ENCODE results near the gene PARP9. TPM values are rescaled to one million over a fixed set of nuclear protein-coding genes. Genes with fewer than 3 reads are reported as not detected.

The PARP9 gene
- total and polyA plus RNA-seq, 2 experiments from 2014 or later = 15.0 to 29.8 TPM

DNA sequence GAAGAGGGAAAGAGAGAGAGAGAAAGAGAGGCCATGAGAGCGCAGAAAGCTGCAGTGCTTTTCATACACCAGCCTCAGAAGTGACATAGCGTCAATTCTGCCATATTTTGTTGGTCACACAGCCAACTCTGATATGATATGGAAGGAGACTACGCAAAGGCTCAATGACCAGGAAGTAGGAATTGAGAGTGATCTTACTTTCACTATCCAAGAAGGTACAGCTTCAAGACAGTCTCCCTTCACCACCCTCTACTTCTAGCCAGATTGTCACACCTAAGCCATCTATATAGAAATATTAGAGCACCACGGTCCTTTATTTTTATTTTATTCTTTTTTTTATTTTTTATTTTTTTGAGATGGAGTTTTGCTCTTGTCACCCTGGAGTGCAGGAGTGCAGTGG is 34.5 kb upstream of the PARP9 start:
- H3K4me3 ChIP-seq = no peak overlapping the region
- H3K79me2 ChIP-seq = no peaks in the 10 kb centered on the region
- no peak overlapping the region for H2AFZ ChIP-seq
- H3K36me3 ChIP-seq (replicated peaks; ENCODE audit: insufficient read depth, low read depth) = no peaks in the 10 kb centered on the region
- H4K20me1 ChIP-seq (ENCODE audit: insufficient read depth, poor library complexity, severe bottlenecking) = no peaks in the 10 kb centered on the region
- WGBS (ENCODE audit: low lambda C conversion rate, missing lambda C conversion rate) = 67% methylated on average over 4 of the region's 4 CpGs
- no peak for TF ChIP-seq EZH2phosphoT487 (IDR thresholded peaks at IDR 0.05; ENCODE audit: low read depth, severe bottlenecking, unreplicated experiment)
- no peak for TF ChIP-seq CTCF (IDR thresholded peaks at IDR 0.05; ENCODE audit: poor library complexity)
- TF ChIP-seq EZH2 (IDR thresholded peaks at IDR 0.05; ENCODE audit: borderline replicate concordance) = no peak
- no peak overlapping the region for H3K27ac ChIP-seq
- DNase-seq (ENCODE audit: low spot score) = no peak
- H3K27me3 ChIP-seq = no peaks in the 10 kb centered on the region
- H3K4me1 ChIP-seq (ENCODE audit: insufficient read depth) = no peaks in the 10 kb centered on the region
- no peak overlapping the region for H3K4me2 ChIP-seq
- no peaks in the 10 kb centered on the region for H3K9me2 ChIP-seq (replicated peaks; ENCODE audit: insufficient read depth)
- H3K9me3 ChIP-seq (ENCODE audit: low read depth) = no peaks in the 10 kb centered on the region

DNA sequence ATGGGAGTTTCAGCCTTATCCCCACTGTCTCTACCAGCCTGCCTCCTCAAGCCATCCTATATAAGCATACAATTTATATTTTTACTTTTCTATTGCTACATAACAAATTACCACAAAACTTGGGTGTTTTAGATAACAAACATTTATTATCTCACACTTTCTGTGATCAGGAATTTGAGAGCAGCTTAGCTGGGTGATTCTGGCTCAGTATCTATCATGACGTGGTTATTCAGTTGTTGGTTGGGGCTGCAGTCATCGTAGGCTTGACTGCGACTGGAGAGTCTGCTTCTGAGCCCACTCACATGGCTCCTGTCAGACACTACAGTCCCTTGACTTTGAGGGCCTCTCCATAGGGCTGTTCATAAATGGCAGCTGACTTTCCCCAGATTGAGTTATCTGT is 34.1 kb upstream of the PARP9 start:
- no peaks in the 10 kb centered on the region for H3K27me3 ChIP-seq
- no peaks in the 10 kb centered on the region for H3K9me3 ChIP-seq (ENCODE audit: low read depth)
- H3K4me1 ChIP-seq (ENCODE audit: insufficient read depth) = no peaks in the 10 kb centered on the region
- no peaks in the 10 kb centered on the region for H4K20me1 ChIP-seq (ENCODE audit: insufficient read depth, poor library complexity, severe bottlenecking)
- no peak overlapping the region for H3K4me3 ChIP-seq
- WGBS (ENCODE audit: low lambda C conversion rate, missing lambda C conversion rate) = 89% methylated on average over 3 of the region's 3 CpGs
- no peaks in the 10 kb centered on the region for H3K9me2 ChIP-seq (replicated peaks; ENCODE audit: insufficient read depth)
- TF ChIP-seq EZH2 (IDR thresholded peaks at IDR 0.05; ENCODE audit: borderline replicate concordance) (no peak), CTCF (IDR thresholded peaks at IDR 0.05; ENCODE audit: poor library complexity) (no peak)
- no peaks in the 10 kb centered on the region for H3K36me3 ChIP-seq (replicated peaks; ENCODE audit: insufficient read depth, low read depth)
- H3K4me2 ChIP-seq = no peak overlapping the region
- DNase-seq (ENCODE audit: low spot score) = no peak
- no peaks in the 10 kb centered on the region for H3K79me2 ChIP-seq
- H3K27ac ChIP-seq = no peak overlapping the region
- H2AFZ ChIP-seq = no peak overlapping the region

DNA sequence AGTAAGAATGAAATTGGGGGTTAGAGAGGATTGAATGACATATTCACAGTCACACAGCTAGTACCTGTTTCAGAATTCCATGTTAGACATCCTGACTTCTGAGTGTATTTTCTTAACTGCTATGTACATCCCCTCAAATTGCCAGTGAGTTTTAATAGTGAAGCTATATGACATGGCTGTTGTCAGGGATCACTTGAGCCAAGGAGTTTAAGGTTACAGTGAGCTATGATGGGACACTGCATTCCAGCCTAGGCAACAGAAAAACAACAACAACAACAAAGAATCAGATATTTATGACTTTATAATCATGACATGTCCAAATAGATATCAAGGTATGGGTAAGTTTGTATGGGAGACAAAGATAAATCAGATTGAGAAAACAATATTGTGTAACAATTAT is 29.9 kb upstream of the PARP9 start:
- H2AFZ ChIP-seq = no peak overlapping the region
- H4K20me1 ChIP-seq (ENCODE audit: insufficient read depth, poor library complexity, severe bottlenecking) = no peaks in the 10 kb centered on the region
- no peaks in the 10 kb centered on the region for H3K9me2 ChIP-seq (replicated peaks; ENCODE audit: insufficient read depth)
- H3K79me2 ChIP-seq = no peaks in the 10 kb centered on the region
- no peaks in the 10 kb centered on the region for H3K27me3 ChIP-seq
- no peak overlapping the region for H3K4me3 ChIP-seq
- H3K36me3 ChIP-seq (replicated peaks; ENCODE audit: insufficient read depth, low read depth) = no peaks in the 10 kb centered on the region
- no peak for DNase-seq (ENCODE audit: low spot score)
- H3K4me1 ChIP-seq (ENCODE audit: insufficient read depth) = no peaks in the 10 kb centered on the region
- H3K9me3 ChIP-seq (ENCODE audit: low read depth) = no peaks in the 10 kb centered on the region
- no peak overlapping the region for H3K4me2 ChIP-seq
- H3K27ac ChIP-seq = no peak overlapping the region
- no peak for TF ChIP-seq CTCF (IDR thresholded peaks at IDR 0.05; ENCODE audit: poor library complexity)
- TF ChIP-seq EZH2 (IDR thresholded peaks at IDR 0.05; ENCODE audit: borderline replicate concordance) = no peak
- TF ChIP-seq EZH2phosphoT487 (IDR thresholded peaks at IDR 0.05; ENCODE audit: low read depth, severe bottlenecking, unreplicated experiment) = no peak

GRCh38 chr3:122590610-122591009 is 26.5 kb upstream of the PARP9 start:
- Histone ChIP-seq H4K20me1 (ENCODE audit: insufficient read depth, poor library complexity, severe bottlenecking) (no peaks in the 10 kb centered on the region), H3K4me1 (ENCODE audit: insufficient read depth) (no peaks in the 10 kb centered on the region), H2AFZ (no peak overlapping the region), H3K27me3 (no peaks in the 10 kb centered on the region), H3K4me2 (no peak overlapping the region), H3K27ac (no peak overlapping the region), H3K9me2 (replicated peaks; ENCODE audit: insufficient read depth) (no peaks in the 10 kb centered on the region), H3K9me3 (ENCODE audit: low read depth) (no peaks in the 10 kb centered on the region), H3K4me3 (no peak overlapping the region), H3K79me2 (no peaks in the 10 kb centered on the region), H3K36me3 (replicated peaks; ENCODE audit: insufficient read depth, low read depth) (no peaks in the 10 kb centered on the region)
- TF ChIP-seq EZH2phosphoT487 (IDR thresholded peaks at IDR 0.05; ENCODE audit: low read depth, severe bottlenecking, unreplicated experiment) = no peak
- no peak for TF ChIP-seq CTCF (IDR thresholded peaks at IDR 0.05; ENCODE audit: poor library complexity)
- TF ChIP-seq EZH2 (IDR thresholded peaks at IDR 0.05; ENCODE audit: borderline replicate concordance) = no peak
- WGBS (ENCODE audit: low lambda C conversion rate, missing lambda C conversion rate) = 96% methylated on average over 2 of the region's 2 CpGs
- no peak for DNase-seq (ENCODE audit: low spot score)
